Sigmoid colon (tissue), 4 donors: Measurements from ENCODE around the gene MUC5B.

Source experiments
- EP300 ChIP-seq, 4 donors: sonication (generic); formaldehyde crosslinking; IDR thresholded peaks; one replicate each; pipeline ENCODE4 v1.6.1; 2017; ENCODE audit warnings: antibody characterized with exemption in 4 of 4
- TF ChIP-seq, protein P1 (sequence below), 4 experiments: fragments of 450-650 bp in 3 of 4; fragments of 200-600 bp in 1 of 4; IDR thresholded peaks; one replicate each; pipeline ENCODE4 v1.5.1; 2016 to 2019; ENCODE audit warnings: antibody characterized with exemption in 4 of 4, mild to moderate bottlenecking in 3 of 4, moderate library complexity in 2 of 4

- TF ChIP-seq EP300 (IDR thresholded peaks at IDR 0.05) = no peak
- TF ChIP-seq, protein P1, sequence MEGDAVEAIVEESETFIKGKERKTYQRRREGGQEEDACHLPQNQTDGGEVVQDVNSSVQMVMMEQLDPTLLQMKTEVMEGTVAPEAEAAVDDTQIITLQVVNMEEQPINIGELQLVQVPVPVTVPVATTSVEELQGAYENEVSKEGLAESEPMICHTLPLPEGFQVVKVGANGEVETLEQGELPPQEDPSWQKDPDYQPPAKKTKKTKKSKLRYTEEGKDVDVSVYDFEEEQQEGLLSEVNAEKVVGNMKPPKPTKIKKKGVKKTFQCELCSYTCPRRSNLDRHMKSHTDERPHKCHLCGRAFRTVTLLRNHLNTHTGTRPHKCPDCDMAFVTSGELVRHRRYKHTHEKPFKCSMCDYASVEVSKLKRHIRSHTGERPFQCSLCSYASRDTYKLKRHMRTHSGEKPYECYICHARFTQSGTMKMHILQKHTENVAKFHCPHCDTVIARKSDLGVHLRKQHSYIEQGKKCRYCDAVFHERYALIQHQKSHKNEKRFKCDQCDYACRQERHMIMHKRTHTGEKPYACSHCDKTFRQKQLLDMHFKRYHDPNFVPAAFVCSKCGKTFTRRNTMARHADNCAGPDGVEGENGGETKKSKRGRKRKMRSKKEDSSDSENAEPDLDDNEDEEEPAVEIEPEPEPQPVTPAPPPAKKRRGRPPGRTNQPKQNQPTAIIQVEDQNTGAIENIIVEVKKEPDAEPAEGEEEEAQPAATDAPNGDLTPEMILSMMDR (IDR thresholded peaks at IDR 0.05) = no peak
These were observed 86.8 kb downstream of the MUC5B start, which contains the start of gene TOLLIP for GRCh38 chr11:1309498-1310317.
